Glomerular endothelial cell (primary cell): Measurements from ENCODE around the gene SMG6. TPM values are rescaled to one million over a fixed set of nuclear protein-coding genes. Genes with fewer than 3 reads are reported as not detected.

Source experiments
- DNase-seq: peaks from one replicate; pipeline ENCODE4 v3.0.0-alpha.2; 2011; ENCODE audit warnings: low read depth, low spot score; ENCODE audit errors: extremely low read depth
- total RNA-seq: library from RNA; depleted of rRNA; stranded (reverse); fragments of >200 nt; gene quantifications from 2 replicates; pipeline ENCODE4 v1.2.3, GENCODE V29; 2015

Gene SMG6
- total RNA-seq, 1 donor from 2014 or later = 46.4 TPM

DNA sequence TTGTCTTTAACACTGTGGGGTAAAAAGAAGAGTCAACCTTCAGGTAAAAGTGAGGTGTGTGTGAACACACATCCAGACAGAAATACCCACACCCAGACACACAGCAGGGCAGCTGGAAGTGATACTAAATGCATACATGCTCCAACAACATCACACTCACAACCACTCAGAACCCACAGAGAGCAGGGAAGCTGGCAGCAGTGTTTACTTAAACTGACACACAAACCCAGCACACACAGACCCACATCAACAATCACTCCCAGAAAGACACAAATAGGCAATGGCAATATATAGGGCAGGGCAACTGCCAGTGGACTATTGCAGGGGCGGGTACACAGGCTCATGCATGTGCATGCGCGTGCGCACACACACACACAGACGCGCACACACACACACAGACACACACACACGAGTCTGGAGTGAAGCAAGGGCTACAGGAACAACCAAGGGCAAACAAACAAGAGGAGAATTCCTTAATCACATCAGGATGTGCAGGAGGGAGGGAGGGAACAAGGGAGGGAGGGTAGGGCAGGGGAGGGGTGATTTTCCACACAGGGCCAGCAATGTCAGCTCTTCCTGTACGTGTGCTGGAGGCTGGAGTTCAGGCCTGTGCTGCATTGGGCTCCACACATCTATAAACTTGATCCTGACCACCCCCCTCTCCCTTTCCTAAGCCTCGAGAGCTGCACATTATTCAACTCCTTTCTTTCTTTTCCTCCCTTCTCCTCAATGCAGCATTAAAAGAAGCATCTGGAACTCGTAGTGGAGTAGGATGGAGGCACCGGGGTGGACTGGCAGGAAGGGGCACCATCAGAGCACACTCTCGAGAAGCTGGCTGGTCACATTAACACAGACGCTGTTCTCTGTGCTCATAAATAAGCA lies 218.6 kb downstream of the SMG6 start:
- no peak for DNase-seq

DNA sequence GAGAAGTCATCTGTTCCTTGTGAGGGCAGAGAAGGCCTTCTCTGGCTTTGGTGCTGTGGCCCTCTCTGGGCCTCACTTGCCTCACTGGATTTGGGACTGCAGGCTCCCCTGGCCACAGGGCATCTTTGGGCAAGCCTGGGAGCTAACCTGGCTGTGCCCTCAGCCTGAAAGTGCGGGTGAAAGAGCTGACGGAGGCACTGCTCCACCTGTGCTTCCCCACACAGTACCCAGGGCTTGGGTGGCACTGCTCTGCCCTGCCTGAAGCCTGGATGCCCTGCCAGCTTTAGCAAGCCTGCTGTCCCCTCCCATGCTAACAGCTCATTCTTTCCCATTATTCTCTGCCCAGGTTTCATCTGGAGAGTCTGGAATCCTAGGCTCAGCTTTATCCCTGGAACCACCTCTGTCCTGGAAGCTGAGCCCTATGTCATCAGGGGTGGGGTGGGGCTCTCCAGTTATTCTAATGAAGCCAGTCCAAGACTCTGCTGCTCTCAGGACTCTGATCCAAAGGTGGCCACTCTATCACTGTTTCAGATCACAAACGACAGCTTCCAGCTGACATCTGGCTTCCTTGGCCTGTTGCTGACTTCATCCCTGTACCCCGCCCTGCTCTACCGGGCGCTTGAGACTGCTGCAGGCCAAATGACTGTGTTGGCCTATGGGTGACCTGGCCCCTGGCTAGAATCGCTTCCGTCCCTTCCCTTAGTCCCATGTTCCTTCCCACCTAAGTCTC lies 219.4 kb downstream of the SMG6 start:
- DNase-seq = no peak

DNA sequence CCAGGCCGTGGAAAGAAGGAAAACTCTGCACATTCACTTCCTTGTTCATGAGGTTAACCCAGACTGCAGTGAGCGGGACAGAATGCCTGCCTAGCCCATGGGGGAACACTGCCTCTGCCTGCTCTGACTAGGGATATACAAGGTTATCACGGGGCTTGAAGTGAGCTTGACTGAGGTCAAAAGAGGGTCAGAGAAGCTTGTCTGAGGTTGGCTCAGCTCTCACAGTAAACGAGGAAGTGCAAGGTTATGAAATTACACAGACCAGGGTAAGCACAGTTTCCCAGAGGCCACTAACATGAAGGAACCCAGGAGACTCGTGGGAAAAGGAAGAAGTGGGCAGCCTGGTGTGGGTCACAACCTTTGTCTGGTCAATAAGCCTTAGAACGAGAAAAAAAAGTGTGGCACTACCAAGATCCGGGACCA lies 220.0 kb downstream of the SMG6 start:
- no peak for DNase-seq

DNA sequence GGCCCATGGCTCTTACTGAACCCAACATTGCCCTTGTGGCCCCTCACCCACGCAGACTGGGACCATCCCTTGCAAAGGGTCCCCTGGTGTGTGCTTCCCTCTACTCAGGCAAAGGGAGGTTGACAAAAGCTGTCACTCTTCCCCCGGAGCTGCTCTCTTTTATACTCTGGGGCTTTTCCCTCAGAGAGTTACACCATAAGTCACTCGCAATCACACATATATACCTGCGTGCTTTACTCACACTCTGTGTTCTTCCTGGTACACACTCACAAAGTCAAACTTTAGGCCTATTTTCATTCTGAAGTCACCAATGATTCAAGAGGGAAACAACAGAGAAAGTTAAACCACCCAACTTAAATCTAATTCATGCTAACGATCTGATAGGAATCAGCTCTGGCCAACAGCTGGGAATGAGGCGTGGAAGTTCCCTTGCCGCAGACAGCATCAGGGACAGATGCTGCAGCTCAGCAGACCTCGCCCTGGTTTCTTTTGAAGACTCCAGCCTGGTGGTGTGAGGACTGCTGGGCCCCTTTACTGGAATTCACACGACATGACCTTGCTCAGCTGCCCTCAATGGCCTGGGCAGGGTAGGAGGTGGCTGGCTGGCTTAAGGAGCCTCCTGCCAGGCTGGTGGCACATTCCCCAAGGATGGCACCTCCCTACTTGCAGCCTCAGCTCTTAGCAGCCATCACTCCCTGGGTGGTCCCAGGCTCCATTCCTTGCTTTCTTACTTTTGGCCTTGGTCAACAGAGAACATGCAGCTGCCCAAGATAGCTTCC lies 221.4 kb downstream of the SMG6 start:
- no peak for DNase-seq

DNA sequence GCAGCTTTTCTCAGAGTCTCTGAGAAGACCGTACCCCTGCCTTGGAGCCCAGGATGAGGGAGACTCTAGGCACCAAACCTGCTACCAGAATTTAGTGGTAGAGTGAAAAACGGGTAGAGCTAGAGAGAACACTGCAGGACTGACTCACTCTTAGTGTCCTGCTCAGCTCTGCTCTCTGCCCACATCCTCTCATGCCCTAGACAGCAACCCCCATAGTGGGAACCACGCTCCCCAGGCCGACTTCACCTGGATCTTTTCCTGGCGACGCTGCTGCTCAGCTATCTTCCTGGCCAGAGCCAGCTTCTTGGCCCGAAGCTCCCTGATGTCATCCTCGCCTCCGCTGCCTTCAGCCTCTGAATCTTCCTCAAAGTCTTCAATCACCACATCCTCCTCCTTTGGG lies 222.0 kb downstream of the SMG6 start:
- DNase-seq = no peak

DNA sequence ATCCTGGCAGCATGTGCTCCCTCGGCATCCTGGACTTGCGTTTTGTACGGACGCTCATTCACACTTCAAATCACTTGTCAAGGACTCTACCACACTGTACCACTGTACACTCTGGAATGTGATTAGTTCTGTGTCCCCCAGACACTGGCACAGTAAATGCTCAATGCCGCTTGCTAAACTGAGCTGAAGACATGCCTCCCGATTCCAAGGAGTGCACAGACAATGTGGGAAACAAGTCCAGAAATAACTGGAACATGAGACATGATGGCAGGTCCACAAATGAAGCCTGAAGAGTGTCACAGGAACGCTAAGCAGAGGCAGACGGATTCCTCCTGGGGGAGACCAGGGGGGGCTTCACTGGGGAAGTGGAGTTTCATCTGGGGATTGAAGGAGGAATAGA lies 226.5 kb downstream of the SMG6 start:
- DNase-seq = no peak

DNA sequence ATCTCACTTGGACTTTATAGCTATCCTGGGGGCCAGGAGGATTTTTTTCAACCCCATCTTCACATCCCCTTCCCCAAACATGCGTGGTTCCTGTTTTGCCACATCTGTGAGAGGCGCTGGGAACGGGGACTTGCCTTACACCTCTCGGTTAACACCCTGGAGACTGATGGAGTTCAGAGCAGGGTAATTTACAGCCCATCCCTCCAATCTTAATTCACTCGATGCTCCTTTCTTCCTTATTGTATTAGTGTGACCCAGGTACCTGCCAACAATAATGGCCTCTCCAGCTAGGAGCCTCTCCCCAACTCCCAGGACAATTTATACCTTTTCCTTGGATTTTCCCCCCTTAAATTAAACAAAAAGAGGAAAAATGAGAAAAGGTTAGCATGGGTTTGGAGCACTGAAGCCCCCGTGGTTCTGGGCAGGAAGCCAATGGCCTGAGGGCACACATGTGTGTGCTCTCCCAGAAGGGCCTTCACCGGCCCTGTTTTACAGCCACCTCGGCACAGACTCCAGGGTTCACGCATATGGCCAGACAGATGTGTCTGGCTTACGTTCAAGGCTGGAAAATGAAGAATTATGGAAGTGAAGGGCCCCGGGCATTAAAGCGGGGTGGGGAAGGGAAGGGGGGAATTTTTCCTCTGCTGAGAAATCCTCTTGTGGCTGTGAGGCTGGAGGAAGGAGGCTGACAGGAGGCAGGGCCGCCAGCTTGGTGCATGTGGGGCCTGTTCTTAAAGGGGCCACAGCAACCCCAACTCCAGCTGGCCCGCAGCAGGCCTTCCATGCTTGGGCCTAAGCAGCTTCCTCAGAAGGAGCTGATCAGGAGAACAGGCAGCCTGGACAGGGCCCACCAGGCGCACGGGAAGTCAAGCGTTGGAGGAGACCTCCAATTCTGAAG lies 227.2 kb downstream of the SMG6 start:
- no peak for DNase-seq

DNA sequence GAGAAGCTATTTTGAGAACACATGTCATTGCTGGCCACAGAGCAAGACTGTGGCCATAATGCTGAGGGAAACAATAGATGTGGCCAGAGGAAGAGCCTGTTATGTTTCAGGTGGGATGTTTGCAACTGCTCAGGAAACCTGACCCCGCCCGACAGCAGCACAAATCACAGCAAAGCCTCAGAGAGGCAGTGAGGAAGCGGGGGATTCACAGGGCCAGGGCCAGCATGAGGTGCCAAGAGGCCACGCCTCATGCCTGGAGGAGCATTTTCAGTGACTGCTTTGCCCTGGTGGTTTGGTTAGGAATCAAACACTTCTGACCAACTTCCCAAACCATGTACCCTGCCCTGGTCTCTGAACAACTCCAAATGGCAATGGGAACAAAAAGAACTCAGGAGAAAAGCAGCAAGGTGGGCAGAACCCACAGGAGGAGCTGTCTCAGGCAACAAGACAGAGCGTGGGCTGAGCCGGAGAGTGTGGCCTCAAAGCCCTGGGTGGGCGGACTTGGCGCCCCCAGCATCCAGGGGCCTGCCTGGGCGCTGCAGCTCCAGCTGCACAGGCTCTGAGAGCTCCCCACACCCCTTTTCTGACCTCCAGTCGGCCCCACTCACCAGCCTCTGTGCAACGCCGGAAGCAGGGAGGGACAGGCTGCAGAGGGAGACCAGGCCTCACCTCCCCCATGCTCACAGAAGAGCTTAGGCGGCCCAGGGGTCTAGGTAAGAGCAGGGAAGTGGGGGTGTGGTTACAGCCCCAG lies 228.1 kb downstream of the SMG6 start:
- DNase-seq = no peak

DNA sequence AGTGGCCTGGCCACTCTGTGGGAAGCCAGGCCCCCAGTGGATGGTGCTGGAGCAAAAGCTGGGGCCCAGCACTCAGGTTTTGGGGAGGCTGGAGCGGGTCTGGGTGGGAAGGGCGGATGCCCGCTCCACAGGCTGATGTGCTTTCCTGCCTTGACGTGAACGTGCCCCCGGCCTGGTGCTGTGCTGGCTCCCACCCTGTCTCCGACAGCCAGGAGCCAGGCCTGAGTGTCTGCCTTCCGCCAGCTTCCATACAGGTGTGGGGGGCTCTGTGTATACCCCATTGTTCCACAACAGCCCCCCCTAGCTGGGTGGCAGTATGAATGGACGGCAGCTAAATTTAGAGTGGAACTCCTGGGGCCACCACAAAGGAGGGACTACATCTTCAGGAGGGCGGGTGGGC lies 228.7 kb downstream of the SMG6 start:
- DNase-seq = no peak

DNA sequence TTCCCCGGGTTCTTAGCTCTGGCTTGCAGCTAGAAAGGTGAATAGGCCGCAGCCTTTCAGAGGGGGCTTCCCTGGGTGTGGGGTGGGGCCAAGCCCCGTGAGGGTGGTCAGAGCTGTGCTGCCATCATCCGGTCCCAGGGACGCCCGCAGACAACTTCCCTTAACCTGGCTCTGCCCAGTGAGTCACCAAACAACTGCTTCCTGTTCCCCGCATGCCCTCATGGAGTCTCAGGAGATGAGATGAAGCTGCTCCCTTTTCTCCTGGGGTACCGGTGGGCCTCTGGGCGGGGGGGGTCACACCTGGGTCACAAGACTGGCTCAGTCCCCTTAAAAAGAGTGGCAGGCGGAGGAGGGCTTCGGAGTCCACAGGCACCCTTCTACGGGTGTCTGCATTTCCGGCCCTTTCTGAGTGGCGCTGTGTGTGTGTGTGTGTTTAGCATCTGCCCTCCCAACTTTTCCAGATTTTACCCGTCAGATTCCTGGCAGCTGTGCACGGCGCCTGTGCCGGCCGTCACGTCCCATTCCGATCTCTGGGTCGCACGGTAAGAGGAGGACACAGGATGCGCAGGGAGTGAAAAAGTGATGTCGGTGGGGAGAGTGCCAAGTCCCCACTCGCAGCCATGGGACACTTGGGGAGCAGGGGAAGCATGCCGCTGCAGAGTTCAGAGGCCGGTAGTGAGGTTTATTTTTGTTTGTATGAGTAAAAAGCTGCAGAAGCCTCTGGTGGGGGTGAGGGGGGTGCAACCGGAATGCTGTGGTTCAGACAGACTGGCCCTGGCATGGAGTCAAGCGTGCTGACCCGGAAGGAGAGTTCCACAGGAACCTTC lies 231.9 kb downstream of the SMG6 start:
- DNase-seq = no peak

DNA sequence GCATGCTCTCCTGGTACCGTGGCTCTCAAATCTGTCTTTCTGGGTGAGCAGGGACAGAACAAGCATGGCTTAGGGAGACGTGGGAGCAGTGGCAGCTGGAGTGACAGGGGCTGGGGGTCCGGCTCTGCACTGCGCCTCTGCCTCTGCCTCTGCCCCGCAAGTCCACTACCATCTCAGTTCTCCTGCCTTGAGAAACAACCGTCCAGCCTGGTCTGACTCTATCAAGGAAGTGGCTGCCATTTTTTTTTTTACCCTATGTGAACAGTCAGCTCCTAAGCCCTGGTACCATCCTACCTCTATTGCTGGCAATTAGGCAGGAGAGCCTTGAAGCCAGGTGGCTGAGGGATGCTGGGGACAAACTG lies 232.6 kb downstream of the SMG6 start:
- no peak for DNase-seq

DNA sequence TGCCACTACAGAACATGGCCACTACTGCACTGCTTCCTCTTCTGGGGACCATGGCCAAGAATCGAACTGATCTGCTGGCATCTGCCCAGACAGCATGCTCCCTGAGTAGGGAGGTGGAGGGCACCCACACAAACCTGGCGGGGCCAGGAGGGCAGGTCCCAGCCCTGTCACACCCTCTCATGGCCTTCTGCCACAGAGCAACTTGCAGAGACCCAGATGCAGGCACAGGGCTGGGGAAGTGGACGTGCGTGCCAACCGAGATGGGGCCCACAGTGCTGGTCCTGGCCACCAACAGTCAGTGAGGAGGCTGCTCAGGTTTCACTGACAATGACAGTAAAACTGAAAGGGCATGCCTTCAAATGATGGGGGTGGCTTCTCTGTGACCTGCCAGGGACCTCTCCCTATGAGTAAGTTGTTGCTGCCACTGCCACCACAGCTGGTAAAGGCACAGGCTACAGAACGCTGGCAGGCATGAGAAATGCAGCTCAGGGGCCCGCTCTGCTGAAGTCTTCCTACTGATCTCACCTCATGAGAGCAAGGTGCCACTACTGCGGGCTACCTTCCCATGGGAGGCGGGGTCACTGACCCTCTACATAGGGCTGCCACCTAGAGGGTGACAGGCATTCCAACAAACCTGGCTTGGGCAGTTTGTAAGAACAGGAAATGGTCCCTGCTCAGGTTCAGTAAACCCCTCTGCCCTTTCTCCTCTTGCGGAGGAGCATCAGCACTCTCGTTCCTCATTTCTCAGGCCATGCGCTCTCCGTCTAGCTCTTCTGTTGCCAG lies 233.2 kb downstream of the SMG6 start:
- no peak for DNase-seq

DNA sequence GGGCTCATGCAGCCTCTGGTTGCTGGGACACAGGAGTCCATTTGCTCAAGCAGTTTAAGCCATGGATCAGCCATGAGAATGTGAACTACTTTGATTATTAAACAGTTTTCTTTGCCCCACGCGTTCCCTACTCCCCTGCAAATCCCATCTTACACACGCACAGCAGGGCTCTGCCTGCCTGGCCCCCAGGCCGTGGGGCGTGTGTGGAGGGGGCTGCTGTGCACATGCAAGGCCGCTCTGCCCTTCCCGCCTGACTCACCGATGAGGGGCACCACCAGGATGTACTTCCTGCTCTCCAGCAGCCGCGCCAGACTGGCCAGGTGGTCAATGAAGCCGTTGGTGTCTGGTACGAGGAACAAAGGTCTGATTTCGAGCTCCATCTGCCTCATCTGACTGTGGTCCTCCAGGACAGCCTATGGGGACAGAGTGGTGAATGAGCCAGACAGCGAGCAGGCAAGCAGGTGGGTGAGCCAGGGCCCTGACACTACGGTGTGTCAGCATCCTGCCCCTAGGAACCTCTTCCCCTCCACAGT lies 235.0 kb downstream of the SMG6 start:
- no peak for DNase-seq

DNA sequence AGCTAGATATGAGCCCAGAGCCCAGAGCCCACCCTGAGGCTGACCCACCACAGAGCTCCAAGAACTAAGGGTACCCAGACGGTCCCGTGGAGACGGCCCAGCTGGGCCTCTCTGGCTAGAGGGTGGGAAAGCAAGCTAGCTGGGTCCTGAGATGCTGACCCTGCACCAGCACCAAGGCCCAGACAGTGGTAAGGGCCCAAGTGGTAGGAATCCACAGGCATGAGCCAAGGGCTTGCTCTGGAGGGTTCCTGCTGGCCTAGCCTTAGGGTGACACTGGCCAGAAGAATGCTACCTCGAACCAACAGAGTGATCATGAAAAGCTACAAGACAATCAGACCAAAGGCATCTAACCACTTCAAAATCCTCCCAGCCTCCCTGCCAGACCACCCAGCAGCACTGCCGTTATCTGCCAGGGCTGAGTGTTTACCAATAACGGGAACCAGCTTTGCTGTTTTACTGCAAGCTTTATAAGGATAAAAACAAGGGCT lies 235.5 kb downstream of the SMG6 start:
- no peak for DNase-seq

DNA sequence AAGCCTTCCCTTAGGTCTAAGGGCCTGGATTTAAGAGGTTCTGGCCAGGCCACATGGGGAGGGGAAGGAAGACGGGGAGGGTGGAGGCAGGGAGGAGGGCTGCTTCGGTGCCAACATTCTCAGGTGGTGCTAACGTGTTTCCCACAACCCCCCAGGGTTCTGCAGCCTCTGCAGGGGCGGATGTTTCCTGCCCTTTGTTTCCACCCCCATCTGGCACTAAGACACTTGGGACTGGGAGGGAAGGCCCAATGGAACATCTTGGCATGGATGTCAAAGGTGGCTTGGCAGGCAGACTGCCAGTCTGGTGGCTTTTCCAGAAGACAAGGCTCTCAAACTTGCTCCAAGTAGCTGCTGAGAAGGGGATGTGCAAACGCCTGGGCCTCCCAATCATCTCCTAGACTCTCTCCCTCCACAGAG lies 236.0 kb downstream of the SMG6 start:
- DNase-seq = no peak

DNA sequence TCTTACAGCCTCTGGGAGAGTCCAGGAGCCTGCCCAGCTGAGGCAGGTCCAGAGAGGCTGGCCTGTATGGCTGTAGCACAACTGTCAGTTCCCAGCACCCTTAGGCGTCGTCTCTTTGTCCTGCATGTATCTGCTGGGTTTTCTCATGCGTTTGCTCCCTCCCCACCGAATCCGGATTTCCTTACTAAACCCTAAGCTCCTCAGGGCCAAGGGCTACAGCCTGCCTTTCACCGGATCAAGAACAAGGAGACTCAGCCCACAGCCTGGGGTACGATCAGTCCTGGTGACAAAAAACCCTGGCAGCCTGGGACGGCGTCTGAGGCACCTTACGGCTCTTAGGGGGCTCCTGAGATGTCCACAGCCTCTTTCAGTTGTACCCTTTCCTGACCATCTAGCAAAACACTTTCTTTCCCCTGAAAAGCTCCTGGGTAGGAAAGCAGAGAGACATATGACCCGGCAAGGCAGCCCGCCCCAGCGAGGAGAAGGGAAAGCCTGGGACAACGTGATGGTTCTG lies 236.5 kb downstream of the SMG6 start:
- no peak for DNase-seq

DNA sequence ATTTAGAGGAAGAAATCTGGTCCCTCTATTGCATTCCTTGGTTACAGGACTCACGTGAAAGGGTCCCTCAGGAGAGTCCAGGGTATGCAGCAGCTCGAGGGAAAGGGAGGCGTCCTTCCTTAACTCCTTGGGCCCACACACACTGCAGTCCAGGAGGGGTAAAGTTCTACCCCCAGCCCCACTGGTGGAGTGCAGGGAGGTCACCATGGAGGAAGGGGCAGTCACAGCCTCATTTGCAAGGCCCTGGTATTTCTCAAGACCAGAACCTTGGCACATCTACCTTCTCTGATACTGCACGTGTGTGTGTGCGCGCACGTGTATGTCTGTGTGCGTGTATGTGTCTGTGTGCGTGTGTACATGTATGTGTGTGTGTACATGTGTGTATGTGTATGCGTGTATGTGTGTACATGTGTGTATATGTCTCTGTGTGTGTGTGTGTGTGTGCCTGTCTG lies 237.6 kb downstream of the SMG6 start:
- DNase-seq = no peak
